Measurements from ENCODE around the gene CLCN7. TPM values are rescaled to one million over a fixed set of nuclear protein-coding genes. Genes with fewer than 3 reads are reported as not detected.

CLCN7 gene
- total and polyA plus RNA-seq, 2 of the 13 experiments (the other 11 are each of a cell fraction or from before 2014, with no cell fraction given): 24.6 to 25.1 TPM

- TF ChIP-seq TP53 (CRISPR knock-in tag; conservative IDR thresholded peaks at IDR 0.05) (no peak), KMT2B (CRISPR knock-in tag; IDR thresholded peaks at IDR 0.05) (no peak), HNRNPK (IDR thresholded peaks at IDR 0.05; ENCODE audit: low read depth, low read length, poor library complexity, severe bottlenecking) (no peak), FOXO4 (CRISPR knock-in tag; conservative IDR thresholded peaks at IDR 0.05) (no peak), TCF12 (IDR thresholded peaks at IDR 0.05) (no peak), TCF12 (CRISPR knock-in tag; IDR thresholded peaks at IDR 0.05) (peak; percentile 66), NCOA1 (CRISPR knock-in tag; IDR thresholded peaks at IDR 0.05) (no peak), SALL2 (CRISPR knock-in tag; IDR thresholded peaks at IDR 0.05) (no peak), GMEB1 (CRISPR knock-in tag; IDR thresholded peaks at IDR 0.05; ENCODE audit: borderline replicate concordance) (peak; percentile 45; the same call in 1 of the 2 replicates), FIP1L1 (IDR thresholded peaks at IDR 0.05; ENCODE audit: borderline replicate concordance, insufficient read depth, low read depth, low read length) (no peak), ZNF83 (CRISPR knock-in tag; IDR thresholded peaks at IDR 0.05; ENCODE audit: borderline replicate concordance) (no peak), SNAPC4 (CRISPR knock-in tag; IDR thresholded peaks at IDR 0.05) (peak; percentile 46; the same call in 1 of the 2 replicates), PRMT3 (CRISPR knock-in tag; IDR thresholded peaks at IDR 0.05; ENCODE audit: borderline replicate concordance, low read depth) (no peak), SMYD3 (CRISPR knock-in tag; IDR thresholded peaks at IDR 0.05) (no peak), KDM1A (CRISPR knock-in tag; IDR thresholded peaks at IDR 0.05) (no peak), IRF9 (CRISPR knock-in tag; IDR thresholded peaks at IDR 0.05; ENCODE audit: borderline replicate concordance) (no peak), AKAP8 (CRISPR knock-in tag; IDR thresholded peaks at IDR 0.05) (no peak), ZMYM3 (CRISPR knock-in tag; IDR thresholded peaks at IDR 0.05) (no peak), YEATS4 (CRISPR knock-in tag; IDR thresholded peaks at IDR 0.05; ENCODE audit: borderline replicate concordance) (peak; percentile 56; the same call in 1 of the 2 replicates), CENPX (CRISPR knock-in tag; IDR thresholded peaks at IDR 0.05) (no peak)
Observed at GRCh38 chr16:1430759-1431496, 43.9 kb downstream of the CLCN7 start, which contains the start of gene PERCC1 (continued).
